Tibial nerve (tissue), 4 donors: ENCODE measurements around the gene ABCA7. TPM values are rescaled to one million over a fixed set of nuclear protein-coding genes. Genes with fewer than 3 reads are reported as not detected.
A peak's percentile ranks its signal among the peaks of the same experiment; 100 is the strongest.

Experiments
- DNase-seq, 2 donors: peaks; one replicate each; pipeline ENCODE4 v3.0.0-alpha.2; 2019; ENCODE audit warnings: low spot score in 2 of 2
- H3K27ac ChIP-seq, 4 donors: fragments of 200-600 bp; sonication (generic) in 3 of 4; one replicate each; pipeline ENCODE4 v1.5.1; 2017 to 2019; ENCODE audit warnings: mild to moderate bottlenecking in 1 of 4
- H3K27me3 ChIP-seq, 2 donors: fragments of 200-600 bp; sonication (generic) in 1 of 2; one replicate each; pipeline versions ENCODE4 v1.5.1 to v1.6.0; 2017 to 2019
- H3K36me3 ChIP-seq, 3 donors: fragments of 200-600 bp; sonication (generic); one replicate each; pipeline ENCODE4 v1.5.1; 2018 to 2019
- H3K4me1 ChIP-seq, 4 donors: fragments of 200-600 bp; sonication (generic) in 3 of 4; one replicate each; pipeline ENCODE4 v1.5.1; 2017 to 2019
- H3K4me3 ChIP-seq, 4 donors: fragments of 200-600 bp; sonication (generic) in 3 of 4; one replicate each; pipeline ENCODE4 v1.5.1; 2017 to 2019; ENCODE audit warnings: mild to moderate bottlenecking in 1 of 4, moderate library complexity in 1 of 4
- H3K9me3 ChIP-seq, 4 donors: fragments of 200-600 bp; sonication (generic) in 3 of 4; one replicate each; pipeline ENCODE4 v1.5.1; 2017 to 2019
- CTCF ChIP-seq, 5 experiments: fragments of 200-600 bp in 3 of 5; fragments of 450-650 bp in 2 of 5; sonication (generic) in 3 of 5; IDR thresholded peaks; one replicate each; pipeline ENCODE4 v1.5.1; 2016 to 2019; ENCODE audit warnings: antibody characterized with exemption in 5 of 5, mild to moderate bottlenecking in 3 of 5, moderate library complexity in 2 of 5
- EP300 ChIP-seq, 2 donors: sonication (generic); formaldehyde crosslinking; IDR thresholded peaks; one replicate each; pipeline ENCODE4 v1.6.1; 2017; ENCODE audit warnings: antibody characterized with exemption in 2 of 2, mild to moderate bottlenecking in 1 of 2
- POLR2A ChIP-seq, 2 donors: fragments of 450-650 bp; IDR thresholded peaks; one replicate each; pipeline ENCODE4 v1.6.1; 2017; ENCODE audit warnings: antibody characterized with exemption in 2 of 2, mild to moderate bottlenecking in 2 of 2, moderate library complexity in 2 of 2
- WGBS, 2 donors: methylation state at CpG; one replicate each; pipeline ENCODE4 v1.1.5; 2018; 5-methylcytosine and 5-hydroxymethylcytosine counted together
- total RNA-seq, 4 donors: library from RNA; depleted of rRNA; stranded (reverse); fragments of >200 nt; gene quantifications; one replicate each; pipeline ENCODE4 v1.1.0, GENCODE V29; 2016

Gene ABCA7
- total RNA-seq, 4 donors from 2014 or later: 9.6 to 25.8 (median 13.7) TPM

DNA sequence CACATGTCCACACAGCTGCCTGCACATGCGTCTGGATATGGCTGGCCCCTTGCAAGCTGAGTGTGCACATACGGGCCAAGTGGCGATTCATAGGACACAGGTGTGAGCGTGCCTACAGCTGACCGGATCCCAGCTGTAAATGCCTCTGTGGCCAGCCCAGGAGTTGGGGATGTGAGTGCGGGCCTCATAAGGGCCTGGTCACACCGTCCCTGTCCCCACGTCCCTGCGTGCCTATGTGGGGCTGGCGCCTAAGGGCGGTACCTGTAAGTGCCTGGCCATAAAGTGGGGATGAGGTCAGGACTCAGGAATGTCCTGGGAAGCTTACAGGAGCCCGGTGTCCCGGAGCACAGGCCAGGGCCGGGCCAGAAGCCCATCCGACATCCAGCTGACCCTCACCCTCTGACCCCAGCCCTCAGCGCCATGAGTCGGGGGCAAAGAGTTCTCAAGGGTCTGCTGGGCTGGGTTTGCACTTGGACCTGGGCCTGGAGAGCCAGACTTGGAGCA, 25.8 kb downstream of the ABCA7 start:
- TF ChIP-seq CTCF (IDR thresholded peaks at IDR 0.05): no peak
- no peak for TF ChIP-seq EP300 (IDR thresholded peaks at IDR 0.05)
- no peak for TF ChIP-seq POLR2A (IDR thresholded peaks at IDR 0.05)
- Histone ChIP-seq H3K27me3 (peaks cover 2 to 55% of the 10 kb centered on the region in 2 donors), H3K9me3 (peaks cover 0 to 6% (median 0%) of the 10 kb centered on the region in 4 donors), H3K4me1 (peaks cover 0 to 53% (median 17%) of the 10 kb centered on the region in 4 donors), H3K4me3 (no peak overlapping the region), H3K36me3 (no peaks in the 10 kb centered on the region), H3K27ac (no peak overlapping the region)
- DNase-seq: no peak
- 21 to 59% methylated on average over 6 to 13 of the region's 17 CpGs for WGBS, 2 donors

DNA sequence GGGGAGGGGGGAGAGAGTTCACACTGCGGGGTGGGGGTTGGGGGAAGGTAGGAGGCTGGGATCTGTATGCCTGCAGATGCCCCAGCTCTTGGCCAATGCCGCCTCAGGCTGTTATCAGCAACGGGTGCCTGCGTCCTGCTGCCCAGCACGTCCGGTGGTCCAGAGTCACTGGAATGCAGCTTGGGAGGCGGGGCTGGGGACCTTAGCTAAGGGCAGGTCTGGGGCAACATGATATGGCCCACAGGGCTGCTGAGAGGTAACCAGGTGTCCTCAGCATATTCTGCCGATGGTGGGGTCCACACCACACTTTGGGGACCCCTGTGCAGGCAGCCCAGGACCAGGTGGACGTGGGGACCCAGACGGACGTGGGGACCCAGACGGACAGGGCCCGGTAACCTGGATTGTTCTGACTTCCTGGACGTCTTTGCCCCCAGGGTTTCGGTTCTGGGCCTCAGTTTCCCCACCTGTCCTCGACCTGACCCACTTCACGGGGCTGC, 26.4 kb downstream of the ABCA7 start:
- H3K4me1 ChIP-seq: peaks cover 0 to 60% (median 19%) of the 10 kb centered on the region in 4 donors
- no peak for DNase-seq
- peaks cover 2 to 59% of the 10 kb centered on the region in 2 donors for H3K27me3 ChIP-seq

DNA sequence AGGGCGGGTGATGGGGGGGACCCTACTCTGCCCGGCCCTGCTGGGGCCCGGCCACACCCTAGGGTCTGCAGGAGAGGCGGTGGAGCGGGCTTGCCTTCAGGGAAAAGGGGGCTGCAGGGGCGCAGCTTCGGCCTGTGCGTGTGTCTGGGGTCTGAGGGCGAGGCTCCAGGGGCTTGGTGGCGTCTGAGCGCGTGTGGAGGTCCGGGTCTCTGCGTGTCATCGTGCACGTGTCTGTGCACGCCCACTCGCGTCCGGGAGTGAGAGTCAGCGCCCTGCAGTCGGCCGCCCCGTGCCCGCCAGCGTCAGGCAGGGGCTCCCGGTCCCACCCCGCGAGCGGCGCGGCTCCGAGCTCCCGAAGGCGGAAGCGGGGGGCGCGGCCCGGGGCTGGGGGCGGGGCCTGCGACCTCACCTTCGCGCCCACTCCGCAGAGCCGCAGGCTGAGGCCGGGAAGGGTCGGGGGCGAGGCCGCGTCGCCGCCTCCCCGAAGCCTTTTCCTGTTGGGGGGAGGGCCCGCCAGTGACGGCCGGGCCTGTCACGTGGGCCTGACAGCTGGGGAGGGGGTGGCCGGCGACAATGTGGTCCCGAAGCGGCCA, 26.9 kb downstream of the ABCA7 start, which contains the start of gene ARHGAP45:
Gene ARHGAP45, plus strand, starts transcription at position 420 of the 593 bp plus-strand sequence. CDS start 239 bp downstream, outside the sequence.
- no peak for DNase-seq
- WGBS, 2 donors: 3 to 6% methylated on average over 14 to 15 of the region's 61 CpGs

More for the DNA sequence above, 26.4 kb downstream of the ABCA7 start:
- H3K9me3 ChIP-seq: peaks cover 0 to 4% (median 0%) of the 10 kb centered on the region in 4 donors
- 34 to 49% methylated on average over 15 to 17 of the region's 17 CpGs for WGBS, 2 donors
- no peak for TF ChIP-seq EP300 (IDR thresholded peaks at IDR 0.05)
- TF ChIP-seq POLR2A (IDR thresholded peaks at IDR 0.05): no peak
- TF ChIP-seq CTCF (IDR thresholded peaks at IDR 0.05): no peak
- H3K4me3 ChIP-seq: peak overlapping the region in 2 of 4 donors; percentile 47 to 55
- peak overlapping the region in 1 of 4 donors; percentile 87 for H3K27ac ChIP-seq
- H3K36me3 ChIP-seq: no peaks in the 10 kb centered on the region

DNA sequence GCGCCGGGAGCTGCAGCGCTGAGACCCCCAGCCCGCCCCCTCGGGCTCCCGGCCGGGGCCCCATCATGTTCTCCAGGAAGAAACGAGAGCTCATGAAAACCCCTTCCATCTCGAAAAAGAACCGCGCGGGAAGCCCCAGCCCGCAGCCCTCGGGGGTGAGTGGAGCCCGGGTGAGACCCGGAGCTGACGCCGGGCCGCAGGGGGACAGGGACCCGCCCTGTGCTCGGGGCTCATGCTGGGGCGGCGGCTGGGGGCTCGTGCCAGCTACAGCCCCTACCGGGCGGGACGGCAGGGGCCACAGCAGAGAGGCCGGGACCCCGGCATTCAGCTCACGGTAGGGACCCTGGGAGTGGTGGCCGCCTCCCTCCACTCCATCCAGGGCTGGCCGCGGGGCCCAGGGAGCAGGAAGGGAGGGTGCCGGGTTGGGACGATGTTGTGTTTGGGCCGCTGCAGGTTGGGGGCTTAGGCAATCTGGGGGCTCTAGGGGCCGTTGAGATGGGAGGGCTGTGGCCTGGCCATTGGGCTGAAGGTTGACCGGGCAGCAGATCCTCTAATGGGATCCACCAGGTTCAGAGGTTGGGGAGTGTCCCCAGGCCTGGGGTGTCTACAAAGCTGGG, 27.5 kb downstream of the ABCA7 start:
- Histone ChIP-seq H3K9me3 (no peaks in the 10 kb centered on the region), H3K27ac (peak overlapping the region; percentile 5 to 87 (median 48)), H3K4me3 (peak overlapping the region; percentile 25 to 55 (median 42)), H3K4me1 (peaks cover 0 to 69% (median 25%) of the 10 kb centered on the region in 4 donors), H3K36me3 (no peaks in the 10 kb centered on the region), H3K27me3 (peaks cover 2 to 70% of the 10 kb centered on the region in 2 donors)
- TF ChIP-seq POLR2A (IDR thresholded peaks at IDR 0.05) (no peak), CTCF (IDR thresholded peaks at IDR 0.05) (no peak), EP300 (IDR thresholded peaks at IDR 0.05) (no peak)
- no peak for DNase-seq
- WGBS, 2 donors: 4 to 5% methylated on average over 27 to 29 of the region's 38 CpGs

More for the DNA sequence above, 26.9 kb downstream of the ABCA7 start, which contains the start of gene ARHGAP45:
- Histone ChIP-seq H3K27me3 (peaks cover 2 to 64% of the 10 kb centered on the region in 2 donors), H3K9me3 (peaks cover 0 to 4% (median 0%) of the 10 kb centered on the region in 4 donors), H3K4me1 (peaks cover 0 to 65% (median 23%) of the 10 kb centered on the region in 4 donors), H3K4me3 (peak within 1 kb of the TSS; percentile 25 to 55 (median 42)), H3K36me3 (no peaks in the 10 kb centered on the region), H3K27ac (peak within 1 kb of the TSS; percentile 5 to 87 (median 48))
- TF ChIP-seq CTCF (IDR thresholded peaks at IDR 0.05): no peak
- no peak for TF ChIP-seq EP300 (IDR thresholded peaks at IDR 0.05)
- peak in 1 of 2 donors; percentile 10 for TF ChIP-seq POLR2A (IDR thresholded peaks at IDR 0.05)
